ENCODE results near the gene DLG5. TPM values are rescaled to one million over a fixed set of nuclear protein-coding genes. Genes with fewer than 3 reads are reported as not detected.

The DLG5 gene
- total and polyA plus RNA-seq, 10 of the 15 experiments (the other 5 are each of a cell fraction or from before 2014, with no cell fraction given) = 0.18 to 6.6 (median 2.7) TPM

DNA sequence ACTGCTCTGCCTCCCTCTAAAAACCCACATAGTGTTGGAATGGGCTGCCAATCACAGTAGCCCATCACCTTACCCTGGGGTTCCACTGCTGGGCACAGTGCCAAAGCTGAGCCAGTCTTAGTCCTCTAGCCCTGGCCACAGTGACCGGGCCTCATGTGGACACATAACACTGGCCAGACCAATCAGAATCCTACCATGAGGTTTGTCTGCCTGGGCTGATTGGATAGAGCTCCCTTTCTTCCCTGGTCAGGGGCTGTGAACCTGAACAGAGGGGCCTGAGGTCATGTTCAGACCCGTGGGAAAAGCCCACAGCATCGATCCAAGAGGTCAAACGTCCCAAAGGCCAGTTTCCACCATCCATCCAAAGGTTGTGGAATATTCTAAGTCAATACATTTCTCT, 6.1 kb downstream of the DLG5 start:
- H3K27me3 ChIP-seq (replicated peaks in 1 of 2; ENCODE audit: control insufficient read depth in 2 of 2, insufficient read depth in 2 of 2, low read length in 1 of 2) = no peaks in the 10 kb centered on the region
- FAIRE-seq (no peak), DNase-seq (ENCODE audit: low read depth, low spot score) (no peak), ATAC-seq (no peak; the same call in 2 of the 3 replicates)
- no peaks in the 10 kb centered on the region; the same call in none of the 2 replicates for H3K79me2 ChIP-seq (ENCODE audit: control insufficient read depth, insufficient read depth, low read length)
- no peak for TF ChIP-seq SPI1 (IDR thresholded peaks at IDR 0.05; ENCODE audit: borderline replicate concordance, insufficient read depth, low read depth, low read length)
- TF ChIP-seq RUNX3 (IDR thresholded peaks at IDR 0.05; ENCODE audit: low read length) = no peak
- TF ChIP-seq E2F4 (IDR thresholded peaks at IDR 0.05; ENCODE audit: low read depth, low read length) = no peak
- no peak for TF ChIP-seq NKRF (conservative IDR thresholded peaks at IDR 0.05)
- TF ChIP-seq, protein P1, sequence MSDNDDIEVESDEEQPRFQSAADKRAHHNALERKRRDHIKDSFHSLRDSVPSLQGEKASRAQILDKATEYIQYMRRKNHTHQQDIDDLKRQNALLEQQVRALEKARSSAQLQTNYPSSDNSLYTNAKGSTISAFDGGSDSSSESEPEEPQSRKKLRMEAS (IDR thresholded peaks at IDR 0.05; ENCODE audit: low read depth, low read length) = no peak
- no peak for TF ChIP-seq HCFC1 (IDR thresholded peaks at IDR 0.05; ENCODE audit: low read length)
- no peak for TF ChIP-seq NRF1 (conservative IDR thresholded peaks at IDR 0.05; ENCODE audit: low read depth, low read length)
- TF ChIP-seq SUPT20H (IDR thresholded peaks at IDR 0.05; ENCODE audit: borderline replicate concordance, control insufficient read depth, low read depth, low read length) = no peak
- TF ChIP-seq BRCA1 (IDR thresholded peaks at IDR 0.05; ENCODE audit: low read depth, low read length) = no peak
- TF ChIP-seq HDAC6 (IDR thresholded peaks at IDR 0.05; ENCODE audit: unreplicated experiment) = no peak
- TF ChIP-seq ZSCAN29 (IDR thresholded peaks at IDR 0.05) = no peak
- no peak for TF ChIP-seq ZZZ3 (IDR thresholded peaks at IDR 0.05; ENCODE audit: control insufficient read depth, insufficient read length, low read depth)
- no peak for TF ChIP-seq ATF7 (IDR thresholded peaks at IDR 0.05; ENCODE audit: low read depth)
- TF ChIP-seq, protein P2, sequence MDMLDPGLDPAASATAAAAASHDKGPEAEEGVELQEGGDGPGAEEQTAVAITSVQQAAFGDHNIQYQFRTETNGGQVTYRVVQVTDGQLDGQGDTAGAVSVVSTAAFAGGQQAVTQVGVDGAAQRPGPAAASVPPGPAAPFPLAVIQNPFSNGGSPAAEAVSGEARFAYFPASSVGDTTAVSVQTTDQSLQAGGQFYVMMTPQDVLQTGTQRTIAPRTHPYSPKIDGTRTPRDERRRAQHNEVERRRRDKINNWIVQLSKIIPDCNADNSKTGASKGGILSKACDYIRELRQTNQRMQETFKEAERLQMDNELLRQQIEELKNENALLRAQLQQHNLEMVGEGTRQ (IDR thresholded peaks at IDR 0.05; ENCODE audit: borderline replicate concordance, low read depth, low read length) = no peak
- TF ChIP-seq POLR2A (IDR thresholded peaks at IDR 0.05; ENCODE audit: low read depth, low read length) = no peak
- TF ChIP-seq, protein P3, sequence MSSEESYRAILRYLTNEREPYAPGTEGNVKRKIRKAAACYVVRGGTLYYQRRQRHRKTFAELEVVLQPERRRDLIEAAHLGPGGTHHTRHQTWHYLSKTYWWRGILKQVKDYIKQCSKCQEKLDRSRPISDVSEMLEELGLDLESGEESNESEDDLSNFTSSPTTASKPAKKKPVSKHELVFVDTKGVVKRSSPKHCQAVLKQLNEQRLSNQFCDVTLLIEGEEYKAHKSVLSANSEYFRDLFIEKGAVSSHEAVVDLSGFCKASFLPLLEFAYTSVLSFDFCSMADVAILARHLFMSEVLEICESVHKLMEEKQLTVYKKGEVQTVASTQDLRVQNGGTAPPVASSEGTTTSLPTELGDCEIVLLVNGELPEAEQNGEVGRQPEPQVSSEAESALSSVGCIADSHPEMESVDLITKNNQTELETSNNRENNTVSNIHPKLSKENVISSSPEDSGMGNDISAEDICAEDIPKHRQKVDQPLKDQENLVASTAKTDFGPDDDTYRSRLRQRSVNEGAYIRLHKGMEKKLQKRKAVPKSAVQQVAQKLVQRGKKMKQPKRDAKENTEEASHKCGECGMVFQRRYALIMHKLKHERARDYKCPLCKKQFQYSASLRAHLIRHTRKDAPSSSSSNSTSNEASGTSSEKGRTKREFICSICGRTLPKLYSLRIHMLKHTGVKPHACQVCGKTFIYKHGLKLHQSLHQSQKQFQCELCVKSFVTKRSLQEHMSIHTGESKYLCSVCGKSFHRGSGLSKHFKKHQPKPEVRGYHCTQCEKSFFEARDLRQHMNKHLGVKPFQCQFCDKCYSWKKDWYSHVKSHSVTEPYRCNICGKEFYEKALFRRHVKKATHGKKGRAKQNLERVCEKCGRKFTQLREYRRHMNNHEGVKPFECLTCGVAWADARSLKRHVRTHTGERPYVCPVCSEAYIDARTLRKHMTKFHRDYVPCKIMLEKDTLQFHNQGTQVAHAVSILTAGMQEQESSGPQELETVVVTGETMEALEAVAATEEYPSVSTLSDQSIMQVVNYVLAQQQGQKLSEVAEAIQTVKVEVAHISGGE (CRISPR knock-in tag; IDR thresholded peaks at IDR 0.05) = no peak
- BruUV-seq (replicated peaks) = no TSS peak
- in situ Hi-C loops (cut with MboI) (no loop called here), intact Hi-C loops (cut with micrococcal nuclease; ENCODE audit: unreplicated experiment) (no loop called here)
- no peak overlapping the region for H3K4me2 ChIP-seq (ENCODE audit: control insufficient read depth, insufficient read depth)
- SMC1A ChIA-PET (ENCODE audit: uncharacterized antibody, unreplicated experiment) = interaction anchor here (0.5 to 2.0 kb wide), 2 partner anchors 8 to 11 kb away, joined by 3 to 7 read pairs; no protein-coding TSS in a partner anchor
- H3K27ac ChIP-seq (ENCODE audit: control insufficient read depth, insufficient read depth) = no peak overlapping the region
- H3K36me3 ChIP-seq (ENCODE audit: control insufficient read depth in 2 of 2, insufficient read depth in 2 of 2, low read length in 1 of 2) = no peaks in the 10 kb centered on the region
- no peaks in the 10 kb centered on the region for H4K20me1 ChIP-seq (ENCODE audit: control insufficient read depth, insufficient read depth)
- RAD21 ChIA-PET (ENCODE audit: unreplicated experiment) = interaction anchor here (0.6 kb wide), 1 partner anchor 24 kb away, joined by 3 read pairs; no protein-coding TSS in a partner anchor
- peaks cover 6% of the 10 kb centered on the region for H3K4me1 ChIP-seq (ENCODE audit: control insufficient read depth, insufficient read depth, low read length)
- CTCF ChIA-PET = interaction anchor here (0.8 kb wide), 1 partner anchor 30 kb away, joined by 3 read pairs; no protein-coding TSS in a partner anchor
- H3K4me3 ChIP-seq = no peak overlapping the region
- POLR2A ChIA-PET = interaction anchor here (1.2 kb wide), 1 partner anchor 10 kb away, joined by 3 read pairs; no protein-coding TSS in a partner anchor
- H3K9ac ChIP-seq (ENCODE audit: control insufficient read depth, insufficient read depth, low read length) = no peak overlapping the region
- no peak overlapping the region for H2AFZ ChIP-seq (ENCODE audit: control insufficient read depth, low read depth, low read length)
- no peaks in the 10 kb centered on the region for H3K9me3 ChIP-seq (replicated peaks; ENCODE audit: control insufficient read depth, insufficient read depth, low read length)
- 0% methylated on average over 4 of the region's 4 CpGs for WGBS (ENCODE audit: insufficient coverage, insufficient replicate concordance, low lambda C conversion rate, missing lambda C conversion rate)
